Islet of Langerhans (tissue), 1 donor: ENCODE results near the gene MRPL49.
"Not testable (repeated sequence)": the region's sequence is repeated elsewhere in the genome, so short reads cannot be mapped to it uniquely, and the experiment has no call there.

Experiments used
- FAIRE-seq: peaks from one replicate; lab custom pipeline; 2011; peaks lifted over from hg19 to GRCh38; lab: Jason Lieb, UNC

The MRPL49 gene

GRCh38 chr11:65118097-65118837 is 3.9 kb upstream of the MRPL49 start:
- no peak for FAIRE-seq

DNA sequence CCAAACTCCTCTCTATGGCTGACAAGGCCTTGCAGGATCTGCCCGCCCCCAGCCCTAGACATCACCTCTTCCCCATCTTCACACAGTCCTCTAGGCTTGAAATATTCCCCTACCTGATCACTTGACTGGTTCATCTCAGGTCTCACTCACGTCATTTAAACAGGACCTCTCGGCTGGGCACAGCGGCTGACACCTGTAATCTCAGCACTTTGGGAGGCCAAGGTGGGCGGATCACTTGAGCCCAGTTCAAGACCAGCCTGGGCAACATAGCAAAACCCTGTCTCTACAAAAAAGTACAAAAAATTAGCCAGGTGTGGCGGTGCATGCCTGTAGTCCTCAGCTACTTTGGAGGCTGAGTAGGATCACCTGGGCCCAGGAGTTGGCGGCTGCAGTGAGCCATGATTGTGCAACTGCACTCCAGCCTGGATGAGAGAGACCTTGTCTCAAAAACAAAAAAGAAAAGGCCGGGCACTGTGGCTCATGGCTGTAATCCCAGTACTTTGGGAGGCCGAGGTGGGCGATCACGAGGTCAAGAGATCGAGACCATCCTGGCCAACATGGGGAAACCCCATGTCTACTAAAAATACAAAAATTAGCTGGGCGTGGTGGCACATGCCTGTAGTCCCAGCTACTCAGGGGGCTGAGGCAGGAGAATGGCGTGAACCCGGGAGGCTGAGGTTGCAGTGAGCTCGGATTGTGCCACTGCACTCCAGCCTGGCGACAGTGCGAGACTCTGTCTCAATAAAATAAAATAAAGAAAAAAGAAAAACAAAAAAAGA is 3.0 kb upstream of the MRPL49 start:
- FAIRE-seq, result not testable (repeated sequence)

DNA sequence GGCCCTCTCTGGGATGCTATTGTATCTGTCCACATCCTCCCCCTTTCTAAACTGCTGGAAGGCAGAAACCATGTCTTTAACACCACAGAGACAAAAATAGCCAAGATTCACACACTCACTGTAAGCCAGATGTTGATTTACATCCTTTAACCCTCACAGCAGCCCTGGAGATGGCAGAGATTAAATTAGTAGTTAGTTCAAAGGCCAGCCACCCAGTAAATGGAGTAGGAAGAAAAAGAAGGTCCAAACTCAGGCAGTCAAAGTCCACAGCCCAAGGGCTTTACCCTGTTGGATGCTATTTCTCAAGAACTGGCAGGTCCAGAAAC is 2.5 kb upstream of the MRPL49 start:
- no peak for FAIRE-seq

- no peak for FAIRE-seq
Observed at GRCh38 chr11:65120831-65121230, 1.3 kb upstream of the MRPL49 start.

DNA sequence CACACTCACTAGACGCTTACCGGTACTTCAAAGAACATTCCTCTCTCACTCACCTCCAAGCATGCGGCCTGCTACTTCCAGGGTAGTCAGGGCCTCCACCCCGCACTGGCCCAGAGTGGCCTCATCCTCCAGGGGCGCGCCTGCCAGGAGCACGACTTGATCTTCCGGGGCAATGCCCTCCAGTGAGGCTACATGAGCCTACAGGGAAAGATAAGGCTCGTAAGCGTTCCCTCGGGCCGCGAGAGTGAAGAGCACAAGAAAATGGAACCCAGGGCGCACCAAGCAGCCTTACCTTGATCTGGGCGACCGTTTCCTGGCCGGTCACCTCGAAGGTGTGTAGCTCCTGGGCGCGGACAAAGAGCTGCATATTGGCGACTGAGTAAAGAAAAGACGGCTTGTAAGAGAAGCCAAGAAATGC is 665 bp upstream of the MRPL49 start:
- FAIRE-seq, result no peak

DNA sequence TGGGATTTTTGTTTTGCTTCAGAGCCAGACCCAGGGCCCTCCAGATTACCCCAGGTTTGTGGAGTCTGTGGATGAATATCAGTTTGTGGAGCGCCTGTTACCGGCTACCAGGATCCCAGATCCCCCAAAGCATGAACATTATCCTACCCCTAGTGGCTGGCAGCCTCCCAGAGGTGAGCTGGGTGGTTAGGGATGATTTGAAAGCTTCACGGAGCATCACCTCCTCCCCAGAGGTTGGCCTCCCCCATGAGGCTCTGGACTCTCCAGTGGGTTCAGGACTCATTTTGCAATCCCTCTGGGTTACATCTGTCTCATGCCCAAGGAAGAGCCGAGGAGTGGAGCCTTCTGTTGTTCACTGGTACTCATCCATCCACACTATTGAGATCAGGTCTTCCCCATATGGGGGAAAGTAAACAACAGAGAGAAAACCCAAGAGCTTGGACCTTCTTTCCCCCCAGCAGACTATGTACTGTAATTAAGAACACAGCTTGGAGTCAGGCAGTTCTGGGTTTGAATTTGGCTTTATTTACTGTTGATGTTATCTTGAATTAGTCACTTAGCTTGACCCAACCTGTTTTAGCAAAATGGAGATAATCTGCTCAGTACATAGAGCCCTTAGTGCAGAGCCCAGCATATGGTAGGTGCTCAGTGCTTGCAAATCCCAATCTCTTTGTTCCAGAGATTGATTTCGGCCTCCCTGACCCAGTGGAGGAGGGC is 2.5 kb downstream of the MRPL49 start:
- FAIRE-seq, result no peak

GRCh38 chr11:65125197-65126056 is 3.3 kb downstream of the MRPL49 start:
- FAIRE-seq, result no peak

- FAIRE-seq, result no peak
Observed at GRCh38 chr11:65126624-65127274, 4.6 kb downstream of the MRPL49 start.

GRCh38 chr11:65127473-65128181 is 5.5 kb downstream of the MRPL49 start:
- FAIRE-seq, result no peak

GRCh38 chr11:65128182-65129145 is 6.3 kb downstream of the MRPL49 start:
- no peak for FAIRE-seq

DNA sequence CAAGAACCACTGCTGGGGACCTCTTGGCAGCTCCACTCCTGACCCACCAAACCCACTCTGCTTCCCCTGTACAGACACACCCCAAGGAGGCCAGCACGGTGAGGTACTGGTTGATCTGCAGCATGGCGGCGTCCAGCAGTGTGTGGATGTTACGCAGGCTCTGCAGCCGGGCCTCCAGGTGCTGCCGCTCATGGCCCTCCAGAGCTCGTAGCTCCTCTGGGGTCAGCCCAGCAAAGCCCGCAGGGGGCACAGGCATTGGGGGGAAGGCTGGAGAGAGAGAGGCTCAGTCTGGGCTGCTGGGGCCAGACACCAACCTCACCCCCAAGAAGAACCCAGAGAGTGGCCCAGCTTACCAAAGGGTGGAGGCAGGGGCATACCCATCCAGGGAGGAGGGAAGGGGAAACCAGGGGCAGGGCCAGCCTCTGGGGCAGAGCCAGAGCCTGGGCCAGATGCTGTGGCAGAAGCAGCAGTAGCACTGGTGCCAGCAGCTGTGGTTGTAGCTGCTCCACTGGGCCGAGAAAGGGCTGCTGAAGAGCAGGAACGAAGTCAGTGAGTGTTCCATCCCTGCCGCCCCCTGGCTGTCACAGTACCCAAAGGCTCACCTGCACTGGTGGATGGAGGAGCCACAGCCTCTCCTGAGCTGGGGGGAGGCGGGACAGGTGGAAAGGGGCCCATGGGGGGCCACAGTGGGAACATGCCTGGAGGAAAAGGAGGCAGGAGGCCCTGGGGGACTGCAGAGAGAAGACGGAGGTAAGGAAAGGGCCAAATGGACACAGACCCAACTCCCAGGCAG is 7.7 kb downstream of the MRPL49 start:
- FAIRE-seq, result no peak

- no peak for FAIRE-seq
Observed at GRCh38 chr11:65130631-65131416, 8.7 kb downstream of the MRPL49 start.

- FAIRE-seq, result no peak
Observed at GRCh38 chr11:65131417-65131776, 9.3 kb downstream of the MRPL49 start.

GRCh38 chr11:65131895-65132237 is 9.7 kb downstream of the MRPL49 start:
- no peak for FAIRE-seq

DNA sequence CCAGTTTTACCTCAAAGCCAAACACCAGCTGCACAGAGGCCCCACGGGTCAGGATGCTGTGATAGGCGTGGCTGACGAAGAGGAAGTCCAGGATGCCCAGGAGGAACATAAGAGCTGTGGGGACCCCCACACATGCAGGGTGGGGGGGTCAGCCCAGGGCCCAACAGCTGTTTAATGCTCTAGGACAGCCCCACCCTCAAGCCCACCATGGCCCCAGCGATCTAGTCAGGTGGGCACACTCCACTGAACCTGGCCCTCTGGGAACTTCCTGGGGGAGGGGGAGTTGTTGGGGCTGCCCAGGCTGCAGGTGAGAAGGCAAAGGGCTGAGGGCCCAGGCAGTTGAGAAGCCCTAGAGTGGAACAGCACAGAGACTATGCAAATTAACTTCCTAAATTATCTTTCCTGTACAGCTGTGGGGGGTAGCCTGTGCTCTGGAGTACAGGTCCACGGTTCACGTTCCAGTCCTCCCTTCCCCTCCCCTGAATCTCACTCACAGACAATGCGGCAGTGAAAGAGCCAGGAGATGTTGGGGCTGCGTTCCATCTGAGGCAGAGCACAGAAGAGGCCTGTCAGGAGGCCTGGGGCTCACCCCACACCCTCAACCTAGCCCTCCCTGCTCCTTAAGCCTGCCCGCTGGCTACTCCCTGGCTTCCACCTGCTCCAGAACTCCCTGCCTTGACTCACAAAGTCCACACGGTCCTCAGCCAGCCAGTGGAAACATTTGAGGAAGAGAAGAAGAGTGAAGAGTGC is 10.3 kb downstream of the MRPL49 start:
- FAIRE-seq, result no peak

GRCh38 chr11:65132988-65133700 is 11.0 kb downstream of the MRPL49 start:
- no peak for FAIRE-seq

- no peak for FAIRE-seq
Observed at GRCh38 chr11:65133724-65134123, 11.6 kb downstream of the MRPL49 start.
